PC-3 (cell line): Measurements from ENCODE around the gene MED13L.

Source experiments
- EZH2 ChIP-seq: fragments of 300-600 bp; sonication (generic); IDR thresholded peaks from one replicate; pipeline ENCODE4 v1.6.1; 2017; ENCODE audit warnings: antibody characterized with exemption, mild to moderate bottlenecking, low read length; ENCODE audit not compliant: unreplicated experiment
- TF ChIP-seq, protein P1 (sequence below): fragments of 300-600 bp; sonication (generic); conservative IDR thresholded peaks from 2 replicates; pipeline ENCODE4 v1.5.1; 2017; ENCODE audit warnings: antibody characterized with exemption, low read depth, mild to moderate bottlenecking, low read length

GRCh38 chr12:116136340-116136739 is 141.2 kb downstream of the MED13L start:
- TF ChIP-seq, protein P1, sequence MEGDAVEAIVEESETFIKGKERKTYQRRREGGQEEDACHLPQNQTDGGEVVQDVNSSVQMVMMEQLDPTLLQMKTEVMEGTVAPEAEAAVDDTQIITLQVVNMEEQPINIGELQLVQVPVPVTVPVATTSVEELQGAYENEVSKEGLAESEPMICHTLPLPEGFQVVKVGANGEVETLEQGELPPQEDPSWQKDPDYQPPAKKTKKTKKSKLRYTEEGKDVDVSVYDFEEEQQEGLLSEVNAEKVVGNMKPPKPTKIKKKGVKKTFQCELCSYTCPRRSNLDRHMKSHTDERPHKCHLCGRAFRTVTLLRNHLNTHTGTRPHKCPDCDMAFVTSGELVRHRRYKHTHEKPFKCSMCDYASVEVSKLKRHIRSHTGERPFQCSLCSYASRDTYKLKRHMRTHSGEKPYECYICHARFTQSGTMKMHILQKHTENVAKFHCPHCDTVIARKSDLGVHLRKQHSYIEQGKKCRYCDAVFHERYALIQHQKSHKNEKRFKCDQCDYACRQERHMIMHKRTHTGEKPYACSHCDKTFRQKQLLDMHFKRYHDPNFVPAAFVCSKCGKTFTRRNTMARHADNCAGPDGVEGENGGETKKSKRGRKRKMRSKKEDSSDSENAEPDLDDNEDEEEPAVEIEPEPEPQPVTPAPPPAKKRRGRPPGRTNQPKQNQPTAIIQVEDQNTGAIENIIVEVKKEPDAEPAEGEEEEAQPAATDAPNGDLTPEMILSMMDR: no peak
- no peak for TF ChIP-seq EZH2
